HepG2 (cell line): ENCODE results near the gene RNPC3. TPM values are rescaled to one million over a fixed set of nuclear protein-coding genes. Genes with fewer than 3 reads are reported as not detected.

Experiments used
- LCORL ChIP-seq, 2 experiments: fragments of 450-650 bp in 1 of 2; sonication (generic) in 1 of 2; formaldehyde crosslinking in 1 of 2; IDR thresholded peaks; 2 replicates each; pipeline versions ENCODE4 v1.5.0 to v1.6.1; 2017 to 2020; ENCODE audit warnings: antibody characterized with exemption in 1 of 2, missing genetic modification reagents in 1 of 2
- MATR3 ChIP-seq: sonication (generic); formaldehyde crosslinking; IDR thresholded peaks from 2 replicates; pipeline ENCODE4 v1.4.0; 2020; ENCODE audit warnings: missing genetic modification reagents
- NFYC ChIP-seq: IDR thresholded peaks from 2 replicates; pipeline ENCODE4 v1.6.1; 2016; ENCODE audit warnings: missing genetic modification reagents, missing compliant biosample characterization
- NR2F1 ChIP-seq, 2 experiments: fragments of 450-650 bp in 1 of 2; formaldehyde crosslinking in 1 of 2; IDR thresholded peaks; 2 replicates each; pipeline versions ENCODE4 v1.5.0 to v1.6.1; 2016 to 2020; ENCODE audit warnings: mild to moderate bottlenecking in 1 of 2, missing compliant biosample characterization in 1 of 2, missing genetic modification reagents in 1 of 2, moderate library complexity in 1 of 2
- NR2F2 ChIP-seq: IDR thresholded peaks from 2 replicates; pipeline ENCODE4 v1.6.1; 2012; ENCODE audit warnings: low read depth, inconsistent platforms, borderline replicate concordance
- PAWR ChIP-seq: sonication (generic); formaldehyde crosslinking; IDR thresholded peaks from 2 replicates; pipeline ENCODE4 v1.4.0; 2020; ENCODE audit warnings: missing genetic modification reagents, mild to moderate bottlenecking, borderline replicate concordance
- POLR2A ChIP-seq, 2 experiments: IDR thresholded peaks; 2 replicates each; pipeline ENCODE4 v1.6.1; 2011; ENCODE audit warnings: low read depth in 2 of 2, low read length in 2 of 2, mild to moderate bottlenecking in 1 of 2, moderate library complexity in 1 of 2; ENCODE audit not compliant: insufficient read depth in 1 of 2
- PRMT3 ChIP-seq: sonication (generic); formaldehyde crosslinking; IDR thresholded peaks from 2 replicates; pipeline ENCODE4 v1.8.1; 2022; ENCODE audit warnings: low read depth, mild to moderate bottlenecking, moderate library complexity, missing genetic modification reagents, borderline replicate concordance
- RAD21 ChIP-seq: fragments of 450-650 bp; formaldehyde crosslinking; IDR thresholded peaks from 2 replicates; pipeline ENCODE4 v1.5.0; 2020; ENCODE audit warnings: mild to moderate bottlenecking
- ZNF850 ChIP-seq: sonication (generic); formaldehyde crosslinking; conservative IDR thresholded peaks from 2 replicates; pipeline ENCODE4 v1.9.0; 2021; ENCODE audit warnings: mild to moderate bottlenecking, missing genetic modification reagents
- ZSCAN21 ChIP-seq: sonication (generic); formaldehyde crosslinking; IDR thresholded peaks from 2 replicates; pipeline ENCODE4 v1.8.0; 2022; ENCODE audit warnings: mild to moderate bottlenecking, missing genetic modification reagents, moderate library complexity, borderline replicate concordance
- polyA plus RNA-seq, 8 experiments: library from polyadenylated mRNA; depleted of rRNA in 3 of 8; stranded (reverse) in 7 of 8; unstranded in 1 of 8; fragments of >200 nt; fragmentation: Illumina TruSeq in 4 of 8; extraction: Trizol in 4 of 8; gene quantifications; 2 replicates each; pipeline versions ENCODE4 v1.2.1 to v1.2.3, GENCODE V29; 2011 to 2016; ENCODE audit warnings: low read depth in 4 of 8, missing spikeins in 1 of 8, mixed read lengths in 1 of 8; ENCODE audit not compliant: insufficient read depth in 1 of 8
- total RNA-seq, 5 experiments: library from RNA; depleted of rRNA; stranded (reverse); fragments of >200 nt; fragmentation: Illumina TruSeq; extraction: Trizol; gene quantifications; 2 replicates each; pipeline ENCODE4 v1.2.3, GENCODE V29; 2016; ENCODE audit warnings: low read depth in 1 of 5
- TF ChIP-seq, protein P1 (sequence below): sonication (generic); formaldehyde crosslinking; IDR thresholded peaks from 2 replicates; pipeline ENCODE4 v1.5.1; 2020; ENCODE audit warnings: mild to moderate bottlenecking, moderate library complexity, missing genetic modification reagents
- TF ChIP-seq, protein P2 (sequence below): sonication (generic); formaldehyde crosslinking; conservative IDR thresholded peaks from 2 replicates; pipeline ENCODE4 v1.4.0; 2020; ENCODE audit warnings: missing genetic modification reagents
- TF ChIP-seq, protein P3 (sequence below): IDR thresholded peaks from 2 replicates; pipeline ENCODE4 v1.6.1; 2016; ENCODE audit warnings: low read depth
- TF ChIP-seq, protein P4 (sequence below): IDR thresholded peaks from 2 replicates; pipeline ENCODE4 v1.6.1; 2016; ENCODE audit warnings: low read depth, control low read depth
- TF ChIP-seq, protein P5 (sequence below): sonication (generic); formaldehyde crosslinking; IDR thresholded peaks from 2 replicates; pipeline ENCODE4 v1.5.1; 2020; ENCODE audit warnings: missing genetic modification reagents, mild to moderate bottlenecking, borderline replicate concordance
- TF ChIP-seq, protein P6 (sequence below): IDR thresholded peaks from 2 replicates; pipeline ENCODE4 v1.6.1; 2012; ENCODE audit warnings: low read length, improper control_type of control experiment

Gene RNPC3
- total and polyA plus RNA-seq, 2 of the 13 experiments (the other 11 are each of a cell fraction or from before 2014, with no cell fraction given): 9.1 to 22.1 TPM

DNA sequence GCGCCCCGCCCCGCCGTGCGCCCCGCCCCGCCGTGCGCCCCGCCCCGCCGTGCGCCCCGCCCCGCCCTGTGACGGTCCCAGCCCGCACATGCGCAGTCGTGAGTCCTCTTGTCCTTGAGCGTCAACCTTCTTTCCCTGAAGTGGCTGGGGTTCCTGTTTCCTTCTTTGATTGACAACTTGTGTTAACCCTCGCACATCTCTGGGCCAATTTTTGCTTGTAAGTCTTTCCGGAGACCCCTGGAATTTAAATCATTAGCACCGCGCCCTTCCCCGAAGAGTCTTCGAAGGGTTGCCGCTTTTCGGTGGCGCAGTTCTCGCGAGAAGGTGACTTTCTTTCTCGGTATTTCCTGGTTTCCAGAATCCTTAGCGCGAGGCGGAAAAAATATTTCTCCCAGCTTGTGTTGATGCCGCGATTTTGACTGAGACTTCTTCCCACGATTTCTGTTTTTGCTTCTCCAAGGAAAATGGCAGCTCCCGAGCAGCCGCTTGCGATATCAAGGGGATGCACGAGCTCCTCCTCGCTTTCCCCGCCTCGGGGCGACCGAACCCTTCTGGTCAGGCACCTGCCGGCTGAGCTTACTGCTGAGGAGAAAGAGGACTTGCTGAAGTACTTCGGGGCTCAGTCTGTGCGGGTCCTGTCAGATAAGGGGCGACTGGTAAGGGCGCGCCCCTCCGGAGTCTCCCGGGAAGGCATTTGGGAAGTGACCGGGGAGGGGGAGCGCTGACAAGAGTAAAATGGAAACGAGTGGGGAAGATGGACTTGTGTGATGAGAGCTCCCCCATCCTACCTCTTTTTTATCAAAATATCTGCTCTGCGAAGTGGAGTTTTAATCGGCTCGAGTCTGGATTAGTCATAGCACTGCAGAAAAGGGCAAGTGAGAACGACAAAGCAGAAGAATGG, at the start of gene RNPC3 (continued):
- TF ChIP-seq, protein P1, sequence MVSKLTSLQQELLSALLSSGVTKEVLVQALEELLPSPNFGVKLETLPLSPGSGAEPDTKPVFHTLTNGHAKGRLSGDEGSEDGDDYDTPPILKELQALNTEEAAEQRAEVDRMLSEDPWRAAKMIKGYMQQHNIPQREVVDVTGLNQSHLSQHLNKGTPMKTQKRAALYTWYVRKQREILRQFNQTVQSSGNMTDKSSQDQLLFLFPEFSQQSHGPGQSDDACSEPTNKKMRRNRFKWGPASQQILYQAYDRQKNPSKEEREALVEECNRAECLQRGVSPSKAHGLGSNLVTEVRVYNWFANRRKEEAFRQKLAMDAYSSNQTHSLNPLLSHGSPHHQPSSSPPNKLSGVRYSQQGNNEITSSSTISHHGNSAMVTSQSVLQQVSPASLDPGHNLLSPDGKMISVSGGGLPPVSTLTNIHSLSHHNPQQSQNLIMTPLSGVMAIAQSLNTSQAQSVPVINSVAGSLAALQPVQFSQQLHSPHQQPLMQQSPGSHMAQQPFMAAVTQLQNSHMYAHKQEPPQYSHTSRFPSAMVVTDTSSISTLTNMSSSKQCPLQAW: no peak; the same call in 1 of the 2 replicates
- TF ChIP-seq PAWR (CRISPR knock-in tag) (no peak), ZNF850 (CRISPR knock-in tag) (no peak), MATR3 (CRISPR knock-in tag) (no peak), NFYC (CRISPR knock-in tag) (no peak), RAD21 (no peak), LCORL (IDR thresholded peaks at IDR 0.05) (no peak), LCORL (CRISPR knock-in tag; IDR thresholded peaks at IDR 0.05) (0 out of 2 replicates have a peak, but pooled peaks have one; percentile 20), ZSCAN21 (CRISPR knock-in tag) (no peak), NR2F1 (CRISPR knock-in tag; IDR thresholded peaks at IDR 0.05) (no peak), NR2F2 (no peak), POLR2A (IDR thresholded peaks at IDR 0.05; ENCODE audit: insufficient read depth in 1 of 2, low read depth in 2 of 2, low read length in 2 of 2) (peak; percentile 56 to 58; a peak in 3 of 4 replicates), PRMT3 (no peak)
- TF ChIP-seq, protein P2, sequence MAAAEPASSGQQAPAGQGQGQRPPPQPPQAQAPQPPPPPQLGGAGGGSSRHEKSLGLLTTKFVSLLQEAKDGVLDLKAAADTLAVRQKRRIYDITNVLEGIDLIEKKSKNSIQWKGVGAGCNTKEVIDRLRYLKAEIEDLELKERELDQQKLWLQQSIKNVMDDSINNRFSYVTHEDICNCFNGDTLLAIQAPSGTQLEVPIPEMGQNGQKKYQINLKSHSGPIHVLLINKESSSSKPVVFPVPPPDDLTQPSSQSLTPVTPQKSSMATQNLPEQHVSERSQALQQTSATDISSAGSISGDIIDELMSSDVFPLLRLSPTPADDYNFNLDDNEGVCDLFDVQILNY (CRISPR knock-in tag): no peak
- TF ChIP-seq, protein P3, sequence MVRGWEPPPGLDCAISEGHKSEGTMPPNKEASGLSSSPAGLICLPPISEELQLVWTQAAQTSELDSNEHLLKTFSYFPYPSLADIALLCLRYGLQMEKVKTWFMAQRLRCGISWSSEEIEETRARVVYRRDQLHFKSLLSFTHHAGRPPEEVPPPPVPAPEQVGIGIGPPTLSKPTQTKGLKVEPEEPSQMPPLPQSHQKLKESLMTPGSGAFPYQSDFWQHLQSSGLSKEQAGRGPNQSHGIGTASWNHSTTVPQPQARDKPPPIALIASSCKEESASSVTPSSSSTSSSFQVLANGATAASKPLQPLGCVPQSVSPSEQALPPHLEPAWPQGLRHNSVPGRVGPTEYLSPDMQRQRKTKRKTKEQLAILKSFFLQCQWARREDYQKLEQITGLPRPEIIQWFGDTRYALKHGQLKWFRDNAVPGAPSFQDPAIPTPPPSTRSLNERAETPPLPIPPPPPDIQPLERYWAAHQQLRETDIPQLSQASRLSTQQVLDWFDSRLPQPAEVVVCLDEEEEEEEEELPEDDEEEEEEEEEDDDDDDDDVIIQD (CRISPR knock-in tag): no peak
- TF ChIP-seq, protein P4, sequence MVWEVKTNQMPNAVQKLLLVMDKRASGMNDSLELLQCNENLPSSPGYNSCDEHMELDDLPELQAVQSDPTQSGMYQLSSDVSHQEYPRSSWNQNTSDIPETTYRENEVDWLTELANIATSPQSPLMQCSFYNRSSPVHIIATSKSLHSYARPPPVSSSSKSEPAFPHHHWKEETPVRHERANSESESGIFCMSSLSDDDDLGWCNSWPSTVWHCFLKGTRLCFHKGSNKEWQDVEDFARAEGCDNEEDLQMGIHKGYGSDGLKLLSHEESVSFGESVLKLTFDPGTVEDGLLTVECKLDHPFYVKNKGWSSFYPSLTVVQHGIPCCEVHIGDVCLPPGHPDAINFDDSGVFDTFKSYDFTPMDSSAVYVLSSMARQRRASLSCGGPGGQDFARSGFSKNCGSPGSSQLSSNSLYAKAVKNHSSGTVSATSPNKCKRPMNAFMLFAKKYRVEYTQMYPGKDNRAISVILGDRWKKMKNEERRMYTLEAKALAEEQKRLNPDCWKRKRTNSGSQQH (CRISPR knock-in tag): peak; percentile 54; the same call in 1 of the 2 replicates
- TF ChIP-seq, protein P5, sequence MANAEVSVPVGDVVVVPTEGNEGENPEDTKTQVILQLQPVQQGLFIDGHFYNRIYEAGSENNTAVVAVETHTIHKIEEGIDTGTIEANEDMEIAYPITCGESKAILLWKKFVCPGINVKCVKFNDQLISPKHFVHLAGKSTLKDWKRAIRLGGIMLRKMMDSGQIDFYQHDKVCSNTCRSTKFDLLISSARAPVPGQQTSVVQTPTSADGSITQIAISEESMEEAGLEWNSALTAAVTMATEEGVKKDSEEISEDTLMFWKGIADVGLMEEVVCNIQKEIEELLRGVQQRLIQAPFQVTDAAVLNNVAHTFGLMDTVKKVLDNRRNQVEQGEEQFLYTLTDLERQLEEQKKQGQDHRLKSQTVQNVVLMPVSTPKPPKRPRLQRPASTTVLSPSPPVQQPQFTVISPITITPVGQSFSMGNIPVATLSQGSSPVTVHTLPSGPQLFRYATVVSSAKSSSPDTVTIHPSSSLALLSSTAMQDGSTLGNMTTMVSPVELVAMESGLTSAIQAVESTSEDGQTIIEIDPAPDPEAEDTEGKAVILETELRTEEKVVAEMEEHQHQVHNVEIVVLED (CRISPR knock-in tag): peak; percentile 58; the same call in 1 of the 2 replicates
- TF ChIP-seq, protein P6, sequence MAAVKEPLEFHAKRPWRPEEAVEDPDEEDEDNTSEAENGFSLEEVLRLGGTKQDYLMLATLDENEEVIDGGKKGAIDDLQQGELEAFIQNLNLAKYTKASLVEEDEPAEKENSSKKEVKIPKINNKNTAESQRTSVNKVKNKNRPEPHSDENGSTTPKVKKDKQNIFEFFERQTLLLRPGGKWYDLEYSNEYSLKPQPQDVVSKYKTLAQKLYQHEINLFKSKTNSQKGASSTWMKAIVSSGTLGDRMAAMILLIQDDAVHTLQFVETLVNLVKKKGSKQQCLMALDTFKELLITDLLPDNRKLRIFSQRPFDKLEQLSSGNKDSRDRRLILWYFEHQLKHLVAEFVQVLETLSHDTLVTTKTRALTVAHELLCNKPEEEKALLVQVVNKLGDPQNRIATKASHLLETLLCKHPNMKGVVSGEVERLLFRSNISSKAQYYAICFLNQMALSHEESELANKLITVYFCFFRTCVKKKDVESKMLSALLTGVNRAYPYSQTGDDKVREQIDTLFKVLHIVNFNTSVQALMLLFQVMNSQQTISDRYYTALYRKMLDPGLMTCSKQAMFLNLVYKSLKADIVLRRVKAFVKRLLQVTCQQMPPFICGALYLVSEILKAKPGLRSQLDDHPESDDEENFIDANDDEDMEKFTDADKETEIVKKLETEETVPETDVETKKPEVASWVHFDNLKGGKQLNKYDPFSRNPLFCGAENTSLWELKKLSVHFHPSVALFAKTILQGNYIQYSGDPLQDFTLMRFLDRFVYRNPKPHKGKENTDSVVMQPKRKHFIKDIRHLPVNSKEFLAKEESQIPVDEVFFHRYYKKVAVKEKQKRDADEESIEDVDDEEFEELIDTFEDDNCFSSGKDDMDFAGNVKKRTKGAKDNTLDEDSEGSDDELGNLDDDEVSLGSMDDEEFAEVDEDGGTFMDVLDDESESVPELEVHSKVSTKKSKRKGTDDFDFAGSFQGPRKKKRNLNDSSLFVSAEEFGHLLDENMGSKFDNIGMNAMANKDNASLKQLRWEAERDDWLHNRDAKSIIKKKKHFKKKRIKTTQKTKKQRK: no peak
